K562 (cell line): Measurements from ENCODE around the gene CDKL1. TPM values are rescaled to one million over a fixed set of nuclear protein-coding genes. Genes with fewer than 3 reads are reported as not detected.

Source experiments
- ATAC-seq: fragments of 200-7000 bp; cut with Tn5 transposase; 3 replicates; pipeline ENCODE4 v1.9.1; 2020; ENCODE audit warnings: moderate library complexity
- BruUV-seq: library from RNA; stranded (reverse); fragments of 400-500 nt; replicated peaks from 2 replicates; lab custom pipeline; 2021; lab: Mats Ljungman, UMichigan
- CTCF ChIA-PET: fragments of 300-600 bp; formaldehyde crosslinking; extraction: SDS; loops from one replicate; lab custom pipeline; 2021; ENCODE audit warnings: low intra/inter-chr PET ratio; lab: Yijun Ruan, JAX
- POLR2A ChIA-PET: fragments of 300-600, 350-650 bp; sonication (Branson Sonifier 250); formaldehyde crosslinking; extraction: SDS; loops from one replicate; lab custom pipeline; 2021; ENCODE audit warnings: antibody characterized with exemption, inconsistent platforms; lab: Yijun Ruan, JAX
- DNase-seq, 4 experiments: peaks; one replicate each; pipeline versions ENCODE4 v3.0.0 to v3.0.0-alpha.2; 2011 to 2018; ENCODE audit warnings: low spot score in 3 of 4, mixed read lengths in 3 of 4; ENCODE audit errors: extremely low read depth in 1 of 4
- FAIRE-seq: peaks from 2 replicates; lab custom pipeline; 2011; peaks lifted over from hg19 to GRCh38; lab: Jason Lieb, UNC
- H2AFZ ChIP-seq: 2 replicates; pipeline ENCODE4 v1.6.0; 2011; ENCODE audit warnings: low read depth, low read length, control low read depth, inconsistent platforms
- H3K27ac ChIP-seq: fragments of 200-600 bp; 3 replicates; pipeline ENCODE4 v1.8.0; 2011; ENCODE audit warnings: low read depth, mild to moderate bottlenecking, control low read depth, inconsistent platforms, low read length, moderate library complexity, mixed read lengths; ENCODE audit errors: extremely low read depth
- H3K27me3 ChIP-seq, 2 experiments: fragments of 300-600 bp in 1 of 2; 2 replicates in 1 of 2; 3 replicates in 1 of 2; pipeline versions ENCODE4 v1.6.0 to v1.8.0; 2011; ENCODE audit warnings: inconsistent platforms in 2 of 2, low read length in 2 of 2, mild to moderate bottlenecking in 1 of 2, mixed read lengths in 1 of 2, moderate library complexity in 1 of 2; ENCODE audit not compliant: control insufficient read depth in 2 of 2, insufficient read depth in 2 of 2
- H3K36me3 ChIP-seq: fragments of 300-600 bp; 3 replicates; pipeline ENCODE4 v1.8.0; 2011; ENCODE audit warnings: mild to moderate bottlenecking, low read length, inconsistent platforms; ENCODE audit not compliant: control insufficient read depth, insufficient read depth
- H3K4me1 ChIP-seq, 2 experiments: fragments of 200-600 bp in 1 of 2; replicated peaks in 1 of 2; 2 replicates in 1 of 2; 3 replicates in 1 of 2; pipeline versions ENCODE4 v1.5.1 to v1.8.0; 2011; ENCODE audit warnings: inconsistent platforms in 2 of 2, low read length in 2 of 2, mild to moderate bottlenecking in 1 of 2, mixed read lengths in 1 of 2, moderate library complexity in 1 of 2; ENCODE audit not compliant: control insufficient read depth in 2 of 2, insufficient read depth in 2 of 2
- H3K4me2 ChIP-seq: 2 replicates; pipeline ENCODE4 v1.6.1; 2011; ENCODE audit warnings: low read length, control low read depth, inconsistent platforms, mixed read lengths; ENCODE audit not compliant: insufficient read depth
- H3K4me3 ChIP-seq: fragments of 200-600 bp; sonication (generic), shearing (Covaris generic); 2 replicates; pipeline ENCODE4 v1.5.1; 2016; ENCODE audit warnings: control low read depth, inconsistent platforms
- H3K79me2 ChIP-seq: fragments of 200-600 bp; 3 replicates; pipeline ENCODE4 v1.8.0; 2011; ENCODE audit warnings: low read length, inconsistent platforms; ENCODE audit not compliant: control insufficient read depth, insufficient read depth
- H3K9ac ChIP-seq, 2 experiments: 2 replicates each; pipeline versions ENCODE4 v1.6.0 to v1.6.1; 2011; ENCODE audit warnings: low read depth in 2 of 2, low read length in 2 of 2, control low read depth in 1 of 2, inconsistent platforms in 1 of 2, mild to moderate bottlenecking in 1 of 2, mixed read lengths in 1 of 2; ENCODE audit not compliant: insufficient read depth in 1 of 2
- H3K9me1 ChIP-seq: one replicate; pipeline ENCODE4 v1.6.0; 2011; ENCODE audit warnings: inconsistent platforms, mild to moderate bottlenecking, low read length, moderate library complexity; ENCODE audit not compliant: control insufficient read depth, insufficient read depth
- H3K9me3 ChIP-seq: replicated peaks from 2 replicates; pipeline ENCODE4 v1.5.1; 2011; ENCODE audit warnings: low read depth, low read length, inconsistent platforms; ENCODE audit not compliant: control insufficient read depth, insufficient read depth
- H4K20me1 ChIP-seq: replicated peaks from 2 replicates; pipeline ENCODE4 v1.6.1; 2011; ENCODE audit warnings: low read length, inconsistent platforms, mixed read lengths; ENCODE audit not compliant: control insufficient read depth, insufficient read depth
- HDGF ChIP-seq: fragments of 450-650 bp; IDR thresholded peaks from 2 replicates; pipeline ENCODE4 v1.6.1; 2016
- KAT2B ChIP-seq: IDR thresholded peaks from one replicate; pipeline ENCODE4 v1.6.1; 2012; ENCODE audit warnings: low read depth, mild to moderate bottlenecking, control low read depth, inconsistent platforms, low read length, moderate library complexity
- MED1 ChIP-seq: sonication (generic); formaldehyde crosslinking; IDR thresholded peaks from 2 replicates; pipeline ENCODE4 v1.8.1; 2023; ENCODE audit warnings: missing genetic modification reagents, borderline replicate concordance
- MYBL2 ChIP-seq, 2 experiments: fragments of 450-650 bp in 1 of 2; sonication (generic) in 1 of 2; formaldehyde crosslinking in 1 of 2; IDR thresholded peaks; 2 replicates each; pipeline versions ENCODE4 v1.6.1 to v1.8.1; 2017 to 2022; ENCODE audit warnings: borderline replicate concordance in 1 of 2, inconsistent platforms in 1 of 2, low read depth in 1 of 2, mild to moderate bottlenecking in 1 of 2, missing genetic modification reagents in 1 of 2, moderate library complexity in 1 of 2
- NCOA6 ChIP-seq: fragments of 450-650 bp; IDR thresholded peaks from 2 replicates; pipeline ENCODE4 v1.6.1; 2017; ENCODE audit warnings: mild to moderate bottlenecking
- NEUROD1 ChIP-seq: fragments of 150-350 bp; IDR thresholded peaks from 2 replicates; pipeline ENCODE4 v1.6.1; 2014; ENCODE audit warnings: borderline replicate concordance, low read length, low read depth; ENCODE audit not compliant: partially characterized antibody
- ZNF232 ChIP-seq: sonication (generic); formaldehyde crosslinking; IDR thresholded peaks from 2 replicates; pipeline ENCODE4 v1.8.0; 2022; ENCODE audit warnings: mild to moderate bottlenecking, missing genetic modification reagents
- ZNF318 ChIP-seq, 2 experiments: fragments of 450-650 bp; IDR thresholded peaks; 2 replicates each; pipeline ENCODE4 v1.6.1; 2016; ENCODE audit warnings: mild to moderate bottlenecking in 2 of 2, borderline replicate concordance in 1 of 2, low read depth in 1 of 2, moderate library complexity in 1 of 2
- in situ Hi-C: fragments of 300-500 bp; cut with MboI; formaldehyde crosslinking; loops from 4 replicates; pipeline ENCODE4 v1.15.0; 2018; ENCODE audit warnings: inconsistent platforms, mixed read lengths
- intact Hi-C: fragments of 100-400 bp; cut with micrococcal nuclease; formaldehyde crosslinking; loops from 2 replicates; pipeline ENCODE4 v1.14.2; 2022
- polyA plus RNA-seq, 8 experiments: library from polyadenylated mRNA; depleted of rRNA in 4 of 8; stranded (reverse) in 5 of 8; unstranded in 3 of 8; fragments of >200 nt; fragmentation: Nextera tagmentation in 2 of 8; fragmentation: Illumina TruSeq in 1 of 8; extraction: Ambion mirVana in 2 of 8; extraction: Trizol in 1 of 8; gene quantifications; 2 replicates each; pipeline versions ENCODE4 v1.2.1 to v1.2.3, GENCODE V29; 2011 to 2014; ENCODE audit warnings: inconsistent platforms in 1 of 8, missing spikeins in 1 of 8
- total RNA-seq, 7 experiments: library from RNA; depleted of rRNA in 6 of 7; stranded (reverse); fragments of >200 nt in 6 of 7; fragmentation: Illumina TruSeq in 2 of 7; extraction: Trizol in 2 of 7; gene quantifications; 2 replicates each; pipeline versions ENCODE4 v1.2.1 to v1.2.3, GENCODE V29; 2011 to 2021; ENCODE audit warnings: low replicate concordance in 1 of 7
- TF ChIP-seq, protein P1 (sequence below): sonication (generic); formaldehyde crosslinking; IDR thresholded peaks from 2 replicates; pipeline ENCODE4 v1.8.0; 2022; ENCODE audit warnings: mild to moderate bottlenecking, missing genetic modification reagents, borderline replicate concordance

Gene CDKL1
- total and polyA plus RNA-seq, 9 of the 15 experiments (the other 6 are each of a cell fraction or from before 2014, with no cell fraction given): 2.3 to 35.0 (median 7.5) TPM

DNA sequence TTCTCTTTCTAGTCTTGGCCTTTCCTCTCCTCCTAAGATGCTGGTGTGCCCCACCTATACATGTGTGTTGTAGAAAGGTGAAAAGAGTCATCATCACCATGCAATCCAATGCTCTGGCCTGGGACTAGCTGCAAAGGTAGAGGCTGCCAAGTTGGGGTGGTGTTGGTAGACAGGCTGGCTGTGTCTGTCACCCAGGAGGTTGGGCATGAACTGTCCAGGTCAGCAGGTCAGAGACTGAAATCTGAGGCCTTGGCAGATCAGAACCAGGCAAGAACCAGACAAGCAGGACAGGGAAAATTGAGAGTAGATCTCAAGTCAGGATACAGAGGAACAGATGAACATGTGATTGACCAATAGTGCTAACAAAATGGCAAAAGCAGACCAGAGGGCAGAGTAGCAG, 110.8 kb downstream of the CDKL1 start:
- DNase-seq (no peak), ATAC-seq (no peak), FAIRE-seq (no peak)
- Histone ChIP-seq H3K4me2 (no peak overlapping the region), H3K9ac (no peak overlapping the region), H3K9me1 (no peaks in the 10 kb centered on the region), H3K27ac (no peak overlapping the region), H3K27me3 (no peaks in the 10 kb centered on the region), H2AFZ (no peak overlapping the region), H3K79me2 (no peaks in the 10 kb centered on the region), H3K4me1 (no peaks in the 10 kb centered on the region), H3K4me3 (no peak overlapping the region), H4K20me1 (no peaks in the 10 kb centered on the region), H3K9me3 (no peaks in the 10 kb centered on the region), H3K36me3 (peaks cover 8% of the 10 kb centered on the region; the same call in 1 of the 3 replicates)
- in situ Hi-C loops (no loop called here), intact Hi-C loops (no loop called here)
- TF ChIP-seq ZNF318 (IDR thresholded peaks at IDR 0.05; ENCODE audit: borderline replicate concordance in 1 of 2, low read depth in 1 of 2) (no peak), HDGF (no peak), NEUROD1 (no peak), NCOA6 (no peak), MED1 (CRISPR knock-in tag) (no peak), MYBL2 (IDR thresholded peaks at IDR 0.05; ENCODE audit: low read depth) (no peak), MYBL2 (CRISPR knock-in tag; IDR thresholded peaks at IDR 0.05; ENCODE audit: borderline replicate concordance) (no peak), ZNF232 (no peak), KAT2B (no peak)
- TF ChIP-seq, protein P1, sequence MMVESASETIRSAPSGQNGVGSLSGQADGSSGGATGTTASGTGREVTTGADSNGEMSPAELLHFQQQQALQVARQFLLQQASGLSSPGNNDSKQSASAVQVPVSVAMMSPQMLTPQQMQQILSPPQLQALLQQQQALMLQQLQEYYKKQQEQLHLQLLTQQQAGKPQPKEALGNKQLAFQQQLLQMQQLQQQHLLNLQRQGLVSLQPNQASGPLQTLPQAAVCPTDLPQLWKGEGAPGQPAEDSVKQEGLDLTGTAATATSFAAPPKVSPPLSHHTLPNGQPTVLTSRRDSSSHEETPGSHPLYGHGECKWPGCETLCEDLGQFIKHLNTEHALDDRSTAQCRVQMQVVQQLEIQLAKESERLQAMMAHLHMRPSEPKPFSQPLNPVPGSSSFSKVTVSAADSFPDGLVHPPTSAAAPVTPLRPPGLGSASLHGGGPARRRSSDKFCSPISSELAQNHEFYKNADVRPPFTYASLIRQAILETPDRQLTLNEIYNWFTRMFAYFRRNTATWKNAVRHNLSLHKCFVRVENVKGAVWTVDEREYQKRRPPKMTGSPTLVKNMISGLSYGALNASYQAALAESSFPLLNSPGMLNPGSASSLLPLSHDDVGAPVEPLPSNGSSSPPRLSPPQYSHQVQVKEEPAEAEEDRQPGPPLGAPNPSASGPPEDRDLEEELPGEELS: no peak
- POLR2A ChIA-PET: no interaction called here
- no TSS peak for BruUV-seq
- CTCF ChIA-PET: no interaction called here
